Measurements from ENCODE around the gene TMEM167B. TPM values are rescaled to one million over a fixed set of nuclear protein-coding genes. Genes with fewer than 3 reads are reported as not detected.

TMEM167B gene
- total and polyA plus RNA-seq, 2 of the 8 experiments (the other 6 are each of a cell fraction or from before 2014, with no cell fraction given) = 3.6 to 14.8 TPM

- Histone ChIP-seq H2BK12ac (ENCODE audit: low read depth, low read length) (no peak overlapping the region; the same call in 1 of the 2 replicates), H2BK5ac (ENCODE audit: low read depth, low read length) (no peak overlapping the region), H2AK5ac (ENCODE audit: low read depth, low read length) (no peak overlapping the region), H3K18ac (ENCODE audit: extremely low read depth, low read length) (no peak overlapping the region), H2BK20ac (ENCODE audit: low read length) (peak overlapping the region; percentile 13; the same call in 1 of the 2 replicates), H3K56ac (replicated peaks; ENCODE audit: insufficient read length, low read depth, low read length) (no peak overlapping the region), H3K23me2 (ENCODE audit: low read depth, low read length) (no peaks in the 10 kb centered on the region; the same call in 1 of the 2 replicates), H3K4ac (replicated peaks; ENCODE audit: insufficient read length, low read depth, low read length) (no peak overlapping the region), H3K4me3 (ENCODE audit: extremely low read depth in 1 of 4, insufficient read depth in 2 of 4, low read depth in 3 of 4, low read length in 4 of 4) (no peak overlapping the region), H3K36me3 (ENCODE audit: control insufficient read depth in 2 of 4, insufficient read depth in 4 of 4, low read length in 3 of 4) (no peaks in the 10 kb centered on the region), H3K27ac (ENCODE audit: low read depth, low read length) (no peak overlapping the region), H3K14ac (ENCODE audit: insufficient read length) (no peak overlapping the region), H4K8ac (ENCODE audit: extremely low read depth, insufficient read depth, low read length) (no peak overlapping the region), H3K27me3 (replicated peaks in 1 of 4; ENCODE audit: control insufficient read depth in 3 of 4, extremely low read depth in 1 of 4, insufficient read depth in 3 of 4, low read length in 3 of 4) (no peaks in the 10 kb centered on the region), H3K9ac (replicated peaks in 1 of 4; ENCODE audit: extremely low read depth in 1 of 4, low read depth in 3 of 4, low read length in 3 of 4) (no peak overlapping the region), H2AFZ (ENCODE audit: low read length) (no peak overlapping the region; the same call in 1 of the 2 replicates), H2BK15ac (ENCODE audit: low read length) (0 out of 2 replicates have a peak overlapping the region, but pooled peaks have one; percentile 13), H2BK120ac (replicated peaks; ENCODE audit: low read depth, low read length) (peak overlapping the region; percentile 71), H3K4me1 (replicated peaks in 1 of 4; ENCODE audit: control insufficient read depth in 3 of 4, insufficient read depth in 4 of 4, low read length in 3 of 4) (peaks cover 0 to 7% (median 3%) of the 10 kb centered on the region in 4 experiments; a peak in 5 of 7 replicates), H3K79me2 (ENCODE audit: control insufficient read depth in 1 of 2, insufficient read depth in 2 of 2, low read length in 2 of 2) (peaks cover 0 to 14% of the 10 kb centered on the region in 2 experiments; a peak in 3 of 4 replicates), H3K23ac (ENCODE audit: insufficient read length) (no peak overlapping the region), H4K91ac (replicated peaks; ENCODE audit: insufficient read length, low read length) (peak overlapping the region; percentile 36), H3K9me3 (ENCODE audit: insufficient read depth in 2 of 2, low read depth in 1 of 2, low read length in 1 of 2) (no peaks in the 10 kb centered on the region), H3K79me1 (ENCODE audit: low read depth, low read length) (no peaks in the 10 kb centered on the region), H4K20me1 (replicated peaks in 1 of 2; ENCODE audit: control insufficient read depth in 1 of 2, insufficient read depth in 2 of 2, low read length in 2 of 2) (no peaks in the 10 kb centered on the region), H3K4me2 (ENCODE audit: insufficient read depth in 1 of 2, low read depth in 2 of 2, low read length in 2 of 2) (no peak overlapping the region; a peak in 1 of 4 replicates), H4K5ac (ENCODE audit: insufficient read length, low read depth, low read length) (no peak overlapping the region)
- ChIA-PET CTCF (ENCODE audit: partially characterized antibody) (interaction anchor here (0.6 kb wide), 1 partner anchor 69 kb away, joined by 3 read pairs; no protein-coding TSS in a partner anchor), POLR2A (ENCODE audit: partially characterized antibody) (interaction anchor here (1.3 to 5.5 kb wide), 2 partner anchors 12 to 21 kb away, joined by 4 to 34 read pairs; no protein-coding TSS in a partner anchor)
- 95 to 100% methylated on average over 1 to 2 of the region's 2 CpGs for WGBS, 2 experiments (ENCODE audit: extremely low coverage in 1 of 2, insufficient coverage in 1 of 2, insufficient read length in 1 of 2, insufficient replicate concordance in 2 of 2, low coverage in 1 of 2, low lambda C conversion rate in 2 of 2, missing lambda C conversion rate in 1 of 2)
- FAIRE-seq (no peak), DNase-seq (ENCODE audit: low read depth in 1 of 2, low spot score in 2 of 2) (no peak)
- TF ChIP-seq E2F6 (IDR thresholded peaks at IDR 0.05) (no peak), RXRA (IDR thresholded peaks at IDR 0.05; ENCODE audit: insufficient read depth, low read depth, low read length) (no peak), ATF3 (IDR thresholded peaks at IDR 0.05; ENCODE audit: insufficient read depth, low read depth, low read length) (no peak), PHF8 (conservative IDR thresholded peaks at IDR 0.05; ENCODE audit: low read depth, low read length) (no peak), POU5F1 (IDR thresholded peaks at IDR 0.05; ENCODE audit: low read depth, low read length) (no peak), SAP30 (IDR thresholded peaks at IDR 0.05; ENCODE audit: insufficient read depth, insufficient replicate concordance, low read length) (no peak), EGR1 (IDR thresholded peaks at IDR 0.05; ENCODE audit: borderline replicate concordance, low read depth, low read length) (no peak), SIN3A (conservative IDR thresholded peaks at IDR 0.05 in 1 of 2, IDR thresholded peaks at IDR 0.05 in 1 of 2; ENCODE audit: low read depth in 1 of 2, low read length in 2 of 2) (no peak), SUZ12 (IDR thresholded peaks at IDR 0.05; ENCODE audit: low read length) (no peak), HDAC2 (IDR thresholded peaks at IDR 0.05; ENCODE audit: borderline replicate concordance in 1 of 2, low read depth in 2 of 2, low read length in 2 of 2) (no peak), SP1 (IDR thresholded peaks at IDR 0.05; ENCODE audit: low read depth, low read length) (no peak)
These were observed 11.3 kb upstream of the TMEM167B start for GRCh38 chr1:109079240-109079622.

All from H1 (cell line).